Limb (tissue), 2 donors: ENCODE results near the gene SHROOM4.

ENCODE experiments used
- DNase-seq, 2 donors: peaks; one replicate each; pipeline ENCODE4 v3.0.0-alpha.2; 2016; ENCODE audit errors: extremely low spot score in 2 of 2

SHROOM4 gene

DNA sequence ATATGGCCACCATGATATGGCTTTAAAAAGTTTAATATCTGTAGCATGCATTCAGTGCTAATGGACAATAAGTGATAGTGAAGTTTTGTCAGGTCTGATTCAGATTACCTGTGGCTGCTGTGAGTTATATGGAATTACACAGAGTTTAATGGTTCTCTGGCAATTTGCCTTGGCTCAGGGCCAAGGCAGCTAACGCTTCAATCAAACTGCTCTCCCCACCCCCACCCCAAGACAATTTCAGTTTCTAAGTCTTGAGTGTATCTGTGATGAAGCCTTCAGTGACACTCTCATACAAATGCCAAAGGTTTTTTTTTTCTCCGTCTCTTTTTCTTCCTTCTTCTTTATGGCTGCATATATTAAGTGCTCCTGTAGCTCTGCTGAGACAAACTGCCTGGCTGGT, 106.6 kb downstream of the SHROOM4 start:
- DNase-seq: no peak

- no peak for DNase-seq
Measured at GRCh38 chrX:50705042-50705441, 109.0 kb downstream of the SHROOM4 start.

DNA sequence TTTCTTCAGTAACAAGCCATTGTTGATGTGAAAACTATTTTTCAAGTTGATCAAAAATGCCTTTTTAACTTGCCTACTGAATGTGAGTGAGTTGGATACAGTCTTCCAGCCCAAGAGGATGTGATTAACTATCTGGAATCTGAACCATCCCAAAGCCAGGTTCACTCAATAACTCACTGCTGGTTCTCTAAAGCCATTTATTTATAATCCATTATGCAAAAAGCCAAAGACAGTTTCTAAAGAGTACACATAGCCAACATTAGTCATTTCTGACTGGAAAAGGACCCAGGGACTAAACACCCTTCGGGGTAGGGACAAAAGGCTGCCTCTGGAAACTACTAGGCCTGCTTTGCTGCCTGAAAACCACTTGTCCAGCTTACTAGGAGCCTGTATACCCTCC, 109.6 kb downstream of the SHROOM4 start:
- no peak for DNase-seq

- no peak for DNase-seq
Measured at GRCh38 chrX:50700921-50701320, 113.1 kb downstream of the SHROOM4 start.

DNA sequence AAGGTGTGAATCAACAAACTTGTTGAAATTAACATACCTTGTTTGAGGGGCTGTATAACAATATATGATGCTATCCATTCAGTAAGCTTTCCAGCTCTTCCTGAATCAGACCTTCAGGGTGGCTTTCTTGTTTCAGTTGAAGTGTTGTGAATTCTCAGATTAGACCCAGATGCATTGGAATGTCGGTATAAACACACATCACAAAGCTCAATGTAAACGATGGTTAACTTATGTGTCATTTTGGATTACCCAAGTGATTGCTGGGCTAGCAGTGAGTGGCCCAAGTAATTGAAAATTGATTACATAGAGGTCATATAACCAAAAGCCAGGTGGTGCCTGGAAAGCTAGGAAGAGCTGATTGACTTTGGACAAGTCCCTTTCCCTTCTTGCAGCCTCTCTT, 115.0 kb downstream of the SHROOM4 start:
- DNase-seq: no peak

GRCh38 chrX:50697691-50698090, 116.3 kb downstream of the SHROOM4 start:
- DNase-seq: no peak

DNA sequence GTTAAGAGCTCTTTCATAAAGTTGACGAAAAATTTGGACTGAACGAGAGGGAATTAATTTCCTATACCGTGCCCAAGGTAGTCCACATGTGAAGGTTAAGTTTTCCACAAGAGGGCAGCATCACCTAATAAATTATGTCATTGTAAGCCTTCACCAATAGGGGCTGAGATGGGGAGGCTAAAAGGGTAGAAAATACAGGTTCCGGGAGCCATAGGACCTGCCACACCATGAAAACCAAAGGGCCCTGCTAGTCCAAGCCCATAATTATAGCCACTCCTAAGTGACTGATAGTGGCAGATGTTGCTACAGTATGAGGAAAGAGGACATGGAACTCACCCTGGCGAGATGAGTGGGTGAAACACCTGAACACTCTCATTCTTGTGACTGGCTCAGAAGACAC, 122.2 kb downstream of the SHROOM4 start:
- peak in 1 of 2 donors; percentile 52 for DNase-seq

DNA sequence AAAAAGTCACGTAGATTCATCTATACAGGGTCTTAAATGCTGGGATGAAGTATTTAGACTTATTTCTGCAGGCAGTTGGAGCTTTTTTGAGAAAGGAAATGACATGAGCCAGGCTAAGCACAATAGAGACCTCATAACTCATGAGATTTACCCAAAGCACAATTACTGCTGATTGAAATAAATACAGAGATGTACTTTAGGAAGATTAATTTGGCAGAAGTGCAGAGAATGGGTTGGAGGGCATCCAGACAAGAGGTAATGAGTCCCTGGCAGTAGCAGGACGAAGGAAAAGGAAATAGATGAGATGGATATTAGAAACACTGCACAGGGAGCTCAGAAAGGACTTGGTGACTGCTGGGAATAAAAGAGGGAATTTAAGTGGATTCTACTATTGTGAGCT, 129.1 kb downstream of the SHROOM4 start:
- DNase-seq: no peak

DNA sequence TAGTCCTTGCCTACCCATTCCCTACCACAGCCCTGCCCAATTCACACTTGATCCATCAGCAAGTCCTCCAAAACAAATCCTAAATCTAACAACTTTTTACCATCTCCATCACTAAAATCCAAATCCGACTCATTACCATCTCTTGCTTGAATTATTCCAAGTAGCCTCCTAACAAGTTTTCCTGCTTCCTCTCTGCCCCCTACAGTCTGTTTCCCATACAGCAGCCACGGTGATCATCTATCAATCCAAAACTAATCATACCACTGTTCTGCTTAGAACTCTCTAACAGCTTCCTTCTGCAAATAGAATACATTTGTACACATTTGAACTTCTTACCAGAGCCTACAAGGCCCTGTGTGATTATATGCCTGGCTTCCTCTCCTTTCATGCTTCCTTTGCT, 133.0 kb downstream of the SHROOM4 start:
- DNase-seq: no peak

GRCh38 chrX:50677789-50678188, 136.2 kb downstream of the SHROOM4 start:
- DNase-seq: no peak

GRCh38 chrX:50671661-50672060, 142.3 kb downstream of the SHROOM4 start:
- no peak for DNase-seq

GRCh38 chrX:50668860-50669259, 145.1 kb downstream of the SHROOM4 start:
- no peak for DNase-seq

GRCh38 chrX:50648156-50648555, 165.8 kb downstream of the SHROOM4 start:
- no peak for DNase-seq

DNA sequence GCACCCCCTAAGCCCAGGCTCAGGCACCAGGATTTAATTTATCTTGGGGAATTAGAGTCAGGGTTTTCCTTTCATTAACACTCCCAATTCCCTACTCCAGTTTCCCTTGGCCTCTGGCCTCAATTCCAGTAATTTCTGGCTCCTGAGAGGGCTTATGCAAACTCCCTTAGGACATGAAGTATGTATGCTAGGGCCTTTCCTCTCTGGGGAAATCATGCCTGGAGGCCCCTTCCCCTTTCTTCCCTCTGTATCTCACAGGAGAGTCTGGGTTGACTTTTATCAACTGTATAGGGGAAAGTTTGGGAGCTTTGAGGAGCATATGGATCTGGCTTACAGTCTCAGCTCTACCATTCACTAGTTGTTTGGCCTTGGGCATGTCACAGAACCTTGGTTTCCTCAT, 169.5 kb downstream of the SHROOM4 start:
- DNase-seq: no peak

DNA sequence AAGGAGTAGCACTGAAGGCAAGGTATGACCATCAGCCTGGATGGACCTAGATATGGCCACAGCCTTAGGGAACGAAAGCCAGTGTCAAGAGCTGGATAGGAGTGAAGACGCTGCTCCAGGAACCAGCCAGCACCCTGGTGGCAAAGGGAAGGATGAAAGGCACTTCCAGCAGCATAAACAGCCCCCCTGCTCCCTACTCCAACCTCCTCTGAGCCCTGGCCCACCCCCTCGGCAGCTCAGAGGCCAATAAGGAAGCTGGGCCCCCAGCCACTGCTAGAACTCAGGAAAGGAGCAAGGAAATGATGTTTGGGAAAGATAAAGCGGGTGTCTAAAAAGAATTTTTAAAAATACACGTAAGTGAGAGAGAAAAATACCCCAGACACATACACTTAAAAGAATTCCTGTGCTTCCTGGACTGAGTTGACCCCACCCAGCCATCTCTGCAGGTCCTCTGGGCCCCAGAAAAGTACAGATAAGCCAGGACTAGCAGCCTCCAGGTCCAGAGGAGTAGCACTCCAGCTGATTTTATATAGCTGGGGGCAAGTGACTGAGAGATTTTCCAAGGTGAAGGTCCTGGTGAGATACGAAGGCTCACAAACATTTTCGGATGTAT, 170.4 kb downstream of the SHROOM4 start:
- no peak for DNase-seq

- no peak for DNase-seq
Measured at GRCh38 chrX:50638123-50638522, 175.9 kb downstream of the SHROOM4 start.

- DNase-seq: no peak
Measured at GRCh38 chrX:50635817-50636365, 178.1 kb downstream of the SHROOM4 start.

- no peak for DNase-seq
Measured at GRCh38 chrX:50635162-50635561, 178.8 kb downstream of the SHROOM4 start.

GRCh38 chrX:50629774-50630173, 184.2 kb downstream of the SHROOM4 start:
- DNase-seq: no peak

DNA sequence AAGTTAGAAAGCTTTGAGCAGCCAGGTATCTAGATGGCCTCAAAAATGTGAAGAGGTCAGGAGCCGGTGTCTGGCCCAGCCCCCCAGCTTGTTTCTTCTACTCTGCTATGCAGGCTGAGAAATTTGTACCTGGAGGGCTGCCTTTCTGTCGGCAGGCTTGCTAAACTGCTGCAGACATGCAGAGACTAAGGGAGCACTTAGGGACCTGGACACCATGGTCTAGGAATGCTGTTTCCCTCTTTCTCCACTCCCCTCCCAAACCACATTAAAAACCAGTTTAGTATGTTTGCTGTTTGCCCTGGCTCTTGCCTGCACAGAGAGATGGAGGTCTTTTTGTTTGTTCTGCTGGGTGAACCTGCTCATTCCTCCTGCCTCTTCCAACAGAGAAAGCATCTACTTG, 186.3 kb downstream of the SHROOM4 start:
- DNase-seq: no peak

DNA sequence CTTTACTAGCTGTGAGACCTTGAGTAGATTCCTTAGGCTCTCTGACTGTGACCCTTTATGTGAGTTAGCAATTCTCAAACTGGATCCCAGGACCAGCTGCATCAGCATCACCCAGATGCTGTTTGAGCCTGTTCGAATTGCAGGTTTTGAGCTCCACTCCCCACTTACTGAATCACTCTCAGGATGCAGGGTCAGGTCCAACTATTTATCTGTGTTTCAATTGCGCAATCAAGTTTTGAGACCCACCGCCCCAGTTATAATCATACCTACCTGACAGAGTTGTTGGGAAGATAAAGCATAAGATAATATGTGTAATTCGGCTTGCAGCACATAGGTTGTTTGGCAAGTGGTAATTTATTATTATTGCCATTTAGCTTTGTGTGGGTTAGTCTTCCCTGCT, 187.6 kb downstream of the SHROOM4 start:
- no peak for DNase-seq

- no peak for DNase-seq
Measured at GRCh38 chrX:50622751-50623150, 191.2 kb downstream of the SHROOM4 start.

- no peak for DNase-seq
Measured at GRCh38 chrX:50618788-50619558, 195.0 kb downstream of the SHROOM4 start.
